NCI-H2196 (cell line): ENCODE results near the gene BBLN.

ENCODE experiments used
- DNase-seq: peaks from one replicate; lab custom pipeline; 2025; ENCODE audit not compliant: unreplicated experiment; lab: John Stamatoyannopoulos, UW

BBLN gene

DNA sequence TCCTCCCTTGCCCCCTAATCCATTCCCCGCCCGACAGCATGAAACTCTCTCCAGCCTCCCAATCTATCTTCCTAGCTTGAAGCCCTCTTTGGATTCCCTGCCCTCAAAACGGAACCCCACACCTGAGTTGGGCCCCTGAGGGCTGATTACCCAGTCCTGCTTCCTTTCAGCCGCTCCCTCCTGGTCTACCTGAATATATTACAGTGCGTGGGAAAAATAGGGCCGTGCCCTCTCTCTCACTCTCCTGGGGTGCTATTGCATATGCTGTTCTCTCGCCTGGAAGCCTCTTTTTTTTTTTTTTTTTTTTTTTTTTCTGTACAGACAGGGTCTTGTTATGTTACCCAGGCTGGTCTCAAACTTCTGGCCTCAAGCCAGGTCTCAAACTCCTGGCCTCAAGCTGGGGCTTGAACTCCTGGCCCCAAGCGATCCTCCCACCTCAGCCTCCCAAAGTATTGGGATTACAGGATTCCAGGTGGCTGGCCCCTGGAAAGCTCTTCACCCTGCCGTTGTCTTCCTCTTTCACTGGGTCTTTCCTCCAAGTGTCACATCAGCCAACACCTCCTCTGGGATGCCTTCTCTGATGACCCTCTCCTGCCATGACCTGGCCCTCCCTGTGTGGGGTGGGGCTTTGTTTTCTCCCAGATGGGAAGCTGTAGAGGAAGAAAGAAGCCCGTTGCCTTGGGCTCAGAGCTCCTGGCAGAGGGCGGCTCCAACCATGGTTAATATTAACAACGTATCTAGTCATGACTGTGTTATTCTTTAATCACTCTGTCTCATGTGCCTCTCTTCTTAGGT, 51.3 kb downstream of the BBLN start:
- no peak for DNase-seq

GRCh38 chr9:128211981-128212281, 51.9 kb downstream of the BBLN start:
- DNase-seq = no peak
